Measurements from ENCODE around the gene PROSER3.
"Not testable (repeated sequence)": the region's sequence is repeated elsewhere in the genome, so short reads cannot be mapped to it uniquely, and the experiment has no call there.

Gene PROSER3

GRCh38 chr19:35722461-35722860 is 35.5 kb upstream of the PROSER3 start:
- in situ Hi-C loops (cut with MboI; ENCODE audit: low sequenced_read_pairs) = no loop called here

GRCh38 chr19:35722897-35723296 is 35.1 kb upstream of the PROSER3 start:
- in situ Hi-C loops (cut with MboI; ENCODE audit: low sequenced_read_pairs) = no loop called here

GRCh38 chr19:35723671-35724070 is 34.3 kb upstream of the PROSER3 start:
- in situ Hi-C loops (cut with MboI; ENCODE audit: low sequenced_read_pairs) = no loop called here

DNA sequence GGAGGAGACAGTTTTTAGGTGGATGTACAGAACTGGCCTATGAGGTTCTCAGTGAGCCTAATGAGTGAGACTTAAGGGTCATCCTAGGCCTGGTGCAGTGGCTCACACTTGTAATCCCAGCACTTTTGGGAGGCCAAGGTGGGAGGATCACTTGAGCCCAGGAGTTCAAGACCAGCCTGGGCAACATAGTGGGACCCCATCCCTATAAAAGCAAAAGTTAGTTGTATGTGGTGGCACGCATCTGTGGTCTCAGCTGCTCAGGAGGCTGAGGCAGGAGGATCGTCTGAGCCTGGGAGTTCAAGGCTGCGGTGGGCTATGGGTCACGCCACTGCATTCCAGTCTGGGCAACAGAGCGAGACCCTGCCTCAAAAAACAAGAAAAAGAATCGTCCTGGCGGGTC is 33.8 kb upstream of the PROSER3 start:
- in situ Hi-C loops (cut with MboI; ENCODE audit: low sequenced_read_pairs) = not testable (repeated sequence)

GRCh38 chr19:35724560-35724959 is 33.4 kb upstream of the PROSER3 start:
- in situ Hi-C loops (cut with MboI; ENCODE audit: low sequenced_read_pairs) = no loop called here

GRCh38 chr19:35725216-35725861 is 32.6 kb upstream of the PROSER3 start:
- in situ Hi-C loops (cut with MboI; ENCODE audit: low sequenced_read_pairs) = no loop called here

DNA sequence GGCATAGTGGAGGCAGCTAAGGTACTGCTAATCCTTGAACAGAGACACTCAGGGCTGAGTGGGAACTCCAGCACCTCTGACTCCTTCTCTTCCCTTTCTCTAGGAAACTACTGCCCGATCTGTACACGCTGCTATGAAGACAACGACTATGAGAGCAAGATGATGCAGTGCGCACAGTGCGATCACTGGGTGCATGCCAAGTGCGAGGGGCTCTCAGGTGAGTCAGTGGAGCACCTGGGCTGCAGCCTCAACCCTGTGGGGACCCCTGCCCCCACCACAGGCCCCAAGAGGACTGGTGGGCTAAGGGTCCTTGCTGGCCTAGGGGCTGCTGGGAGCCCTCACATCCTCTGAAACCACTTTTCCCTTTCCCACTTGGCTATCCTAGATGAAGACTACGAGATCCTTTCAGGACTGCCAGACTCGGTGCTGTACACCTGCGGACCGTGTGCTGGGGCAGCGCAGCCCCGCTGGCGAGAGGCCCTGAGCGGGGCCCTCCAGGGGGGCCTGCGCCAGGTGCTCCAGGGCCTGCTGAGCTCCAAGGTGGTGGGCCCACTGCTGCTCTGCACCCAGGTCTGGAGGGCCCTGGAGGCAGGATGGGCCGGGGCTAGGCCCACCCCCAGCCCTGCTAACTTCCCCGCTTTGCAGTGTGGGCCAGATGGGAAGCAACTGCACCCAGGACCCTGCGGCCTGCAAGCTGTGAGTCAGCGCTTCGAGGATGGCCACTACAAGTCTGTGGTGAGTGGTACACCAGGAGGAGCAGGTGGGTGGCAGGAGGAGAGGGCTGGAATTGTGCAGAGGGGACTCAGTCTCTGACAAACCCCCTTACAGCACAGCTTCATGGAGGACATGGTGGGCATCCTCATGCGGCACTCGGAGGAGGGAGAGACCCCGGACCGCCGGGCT is 30.7 kb upstream of the PROSER3 start:
- in situ Hi-C loops (cut with MboI; ENCODE audit: low sequenced_read_pairs) = no loop called here

- in situ Hi-C loops (cut with MboI; ENCODE audit: low sequenced_read_pairs) = no loop called here
Measured at GRCh38 chr19:35727956-35728706, 29.8 kb upstream of the PROSER3 start.

DNA sequence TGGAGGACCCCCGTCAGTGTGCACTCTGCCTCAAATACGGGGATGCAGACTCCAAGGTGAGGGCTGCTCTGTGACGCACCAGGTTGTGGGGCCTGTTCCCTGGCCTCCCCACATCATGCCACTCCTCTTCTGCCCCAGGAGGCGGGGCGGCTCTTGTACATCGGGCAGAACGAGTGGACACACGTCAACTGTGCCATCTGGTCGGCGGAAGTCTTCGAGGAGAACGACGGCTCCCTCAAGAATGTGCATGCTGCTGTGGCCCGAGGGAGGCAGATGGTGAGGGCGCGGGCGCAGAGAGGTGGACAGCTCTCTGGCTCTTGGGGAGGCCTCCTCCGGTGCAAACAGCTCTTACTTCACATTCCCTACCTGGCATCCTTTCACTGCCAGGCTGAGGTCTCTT is 29.0 kb upstream of the PROSER3 start:
- in situ Hi-C loops (cut with MboI; ENCODE audit: low sequenced_read_pairs) = no loop called here

DNA sequence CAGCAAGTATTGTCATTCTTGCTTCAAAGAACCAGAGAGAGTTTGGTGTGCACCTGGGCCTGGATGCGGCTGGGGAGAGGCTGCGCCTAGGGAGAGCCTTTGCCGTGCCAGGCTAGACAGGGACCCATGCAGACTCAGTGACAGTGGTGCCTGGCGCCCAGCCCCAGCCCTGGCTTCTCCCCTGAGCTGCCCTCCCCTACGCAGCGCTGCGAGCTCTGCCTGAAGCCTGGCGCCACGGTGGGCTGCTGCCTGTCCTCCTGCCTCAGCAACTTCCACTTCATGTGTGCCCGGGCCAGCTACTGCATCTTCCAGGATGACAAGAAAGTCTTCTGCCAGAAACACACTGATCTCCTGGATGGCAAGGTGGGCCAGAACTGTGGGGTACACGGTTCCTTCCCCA is 28.2 kb upstream of the PROSER3 start:
- in situ Hi-C loops (cut with MboI; ENCODE audit: low sequenced_read_pairs) = no loop called here

GRCh38 chr19:35730326-35730725 is 27.6 kb upstream of the PROSER3 start:
- in situ Hi-C loops (cut with MboI; ENCODE audit: low sequenced_read_pairs) = no loop called here

DNA sequence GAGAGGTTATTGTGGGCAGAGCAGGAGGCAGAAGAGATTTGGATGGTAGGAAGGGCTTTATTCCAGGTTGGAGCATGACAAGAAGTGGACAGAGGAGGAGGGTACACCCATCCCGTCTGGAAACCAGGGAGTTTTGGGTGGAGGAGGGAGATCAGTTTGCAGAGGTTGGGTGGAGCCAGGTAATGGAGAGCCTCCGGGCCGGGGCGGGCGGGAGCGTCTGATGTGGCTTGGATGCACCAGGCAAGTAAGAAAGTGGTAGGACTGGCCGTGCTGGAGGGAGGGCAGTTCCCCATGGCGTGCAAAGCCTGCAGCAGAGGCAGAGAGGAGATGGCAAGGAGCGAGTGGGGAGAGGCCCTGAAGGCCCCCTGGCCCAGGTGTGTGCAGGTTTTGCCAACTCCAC is 26.6 kb upstream of the PROSER3 start:
- in situ Hi-C loops (cut with MboI; ENCODE audit: low sequenced_read_pairs) = no loop called here

DNA sequence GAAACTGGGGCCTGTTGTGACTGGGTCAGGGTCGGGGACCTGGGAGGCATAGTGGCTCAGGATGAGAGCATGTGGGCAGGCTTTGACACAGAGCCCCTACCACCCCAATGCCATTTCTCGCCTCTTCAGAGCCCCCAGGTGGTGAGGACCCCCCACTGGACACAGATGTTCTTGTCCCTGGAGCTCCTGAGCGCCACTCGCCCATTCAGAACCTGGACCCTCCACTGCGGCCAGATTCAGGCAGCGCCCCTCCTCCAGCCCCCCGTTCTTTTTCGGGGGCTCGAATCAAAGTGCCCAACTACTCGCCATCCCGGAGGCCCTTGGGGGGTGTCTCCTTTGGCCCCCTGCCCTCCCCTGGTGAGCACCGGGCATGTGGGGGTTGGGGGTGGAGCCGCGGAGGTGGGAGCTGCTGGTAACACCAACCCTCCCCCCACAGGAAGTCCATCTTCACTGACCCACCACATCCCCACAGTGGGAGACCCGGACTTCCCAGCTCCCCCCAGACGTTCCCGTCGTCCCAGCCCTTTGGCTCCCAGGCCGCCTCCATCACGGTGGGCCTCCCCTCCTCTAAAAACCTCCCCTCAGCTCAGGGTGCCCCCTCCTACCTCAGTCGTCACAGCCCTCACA is 26.1 kb upstream of the PROSER3 start:
- in situ Hi-C loops (cut with MboI; ENCODE audit: low sequenced_read_pairs) = no loop called here

DNA sequence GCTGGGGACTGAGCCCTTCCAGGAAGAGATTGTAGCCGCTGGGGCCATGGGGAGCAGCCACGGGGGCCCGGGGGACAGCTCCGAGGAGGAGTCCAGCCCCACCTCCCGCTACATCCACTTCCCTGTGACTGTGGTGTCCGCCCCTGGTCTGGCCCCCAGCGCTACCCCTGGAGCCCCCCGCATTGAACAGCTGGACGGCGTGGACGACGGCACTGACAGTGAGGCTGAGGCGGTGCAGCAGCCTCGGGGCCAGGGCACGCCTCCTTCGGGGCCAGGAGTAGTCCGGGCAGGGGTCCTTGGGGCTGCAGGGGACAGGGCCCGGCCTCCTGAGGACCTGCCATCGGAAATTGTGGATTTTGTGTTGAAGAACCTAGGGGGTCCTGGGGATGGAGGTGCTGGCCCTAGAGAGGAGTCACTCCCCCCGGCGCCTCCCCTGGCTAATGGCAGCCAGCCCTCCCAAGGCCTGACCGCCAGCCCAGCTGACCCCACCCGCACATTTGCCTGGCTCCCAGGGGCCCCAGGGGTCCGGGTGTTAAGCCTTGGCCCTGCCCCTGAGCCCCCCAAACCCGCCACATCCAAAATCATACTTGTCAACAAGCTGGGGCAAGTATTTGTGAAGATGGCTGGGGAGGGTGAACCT is 25.3 kb upstream of the PROSER3 start:
- in situ Hi-C loops (cut with MboI; ENCODE audit: low sequenced_read_pairs) = no loop called here

DNA sequence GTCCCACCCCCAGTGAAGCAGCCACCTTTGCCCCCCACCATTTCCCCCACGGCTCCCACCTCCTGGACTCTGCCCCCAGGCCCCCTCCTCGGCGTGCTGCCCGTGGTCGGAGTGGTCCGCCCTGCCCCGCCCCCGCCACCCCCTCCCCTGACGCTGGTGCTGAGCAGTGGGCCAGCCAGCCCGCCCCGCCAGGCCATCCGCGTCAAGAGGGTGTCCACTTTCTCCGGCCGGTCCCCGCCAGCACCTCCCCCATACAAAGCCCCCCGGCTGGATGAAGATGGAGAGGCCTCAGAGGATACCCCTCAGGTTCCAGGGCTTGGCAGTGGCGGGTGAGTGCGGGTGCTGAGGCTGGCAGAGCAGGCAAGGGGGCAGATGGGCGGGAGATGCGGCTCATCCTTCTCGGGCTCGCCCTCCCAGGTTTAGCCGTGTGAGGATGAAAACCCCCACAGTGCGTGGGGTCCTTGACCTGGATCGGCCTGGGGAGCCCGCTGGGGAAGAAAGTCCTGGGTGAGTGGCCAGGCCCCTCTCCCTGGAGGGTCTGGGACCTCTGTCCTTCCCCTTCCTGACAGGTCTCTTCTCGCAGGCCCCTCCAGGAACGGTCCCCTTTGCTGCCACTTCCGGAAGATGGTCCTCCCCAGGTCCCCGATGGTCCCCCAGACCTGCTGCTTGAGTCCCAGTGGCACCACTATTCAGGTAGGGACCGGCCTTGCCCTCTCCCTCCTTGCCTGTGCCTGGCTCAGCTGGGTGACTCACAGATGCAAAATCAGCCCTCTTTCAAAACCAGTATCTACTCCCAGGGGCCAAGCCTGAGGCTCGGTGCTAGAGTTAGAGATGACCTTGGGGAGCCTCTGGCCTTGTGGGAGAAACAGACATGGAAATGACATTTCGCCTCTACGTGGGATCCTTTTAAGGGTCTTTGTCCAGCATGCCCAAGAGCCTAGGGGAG is 24.5 kb upstream of the PROSER3 start:
- in situ Hi-C loops (cut with MboI; ENCODE audit: low sequenced_read_pairs) = no loop called here

GRCh38 chr19:35734273-35734672 is 23.7 kb upstream of the PROSER3 start:
- in situ Hi-C loops (cut with MboI; ENCODE audit: low sequenced_read_pairs) = no loop called here

GRCh38 chr19:35734889-35735288 is 23.1 kb upstream of the PROSER3 start:
- in situ Hi-C loops (cut with MboI; ENCODE audit: low sequenced_read_pairs) = no loop called here

- in situ Hi-C loops (cut with MboI; ENCODE audit: low sequenced_read_pairs) = no loop called here
Measured at GRCh38 chr19:35736913-35737886, 20.8 kb upstream of the PROSER3 start.

Data from HL-60/S4 treated with retinoic acid at 250 ng/mL for 4 days and 3 days (cell line).